Endodermal cell (in vitro differentiated cells): ENCODE measurements around the gene TMTC2. TPM values are rescaled to one million over a fixed set of nuclear protein-coding genes. Genes with fewer than 3 reads are reported as not detected.

Source experiments
- DNase-seq: peaks from one replicate; pipeline ENCODE4 v3.0.0-alpha.2; 2017
- H3K27ac ChIP-seq: 2 replicates; pipeline ENCODE4 v1.5.1; 2013; ENCODE audit warnings: mild to moderate bottlenecking, low read depth, low read length, moderate library complexity
- H3K27me3 ChIP-seq: 2 replicates; pipeline ENCODE4 v1.6.1; 2013; ENCODE audit warnings: mild to moderate bottlenecking, low read length, moderate library complexity; ENCODE audit not compliant: insufficient read depth, control insufficient read depth, poor library complexity, severe bottlenecking
- H3K36me3 ChIP-seq: 2 replicates; pipeline ENCODE4 v1.7.0; 2013; ENCODE audit warnings: mild to moderate bottlenecking, low read length, moderate library complexity; ENCODE audit not compliant: control insufficient read depth, insufficient read depth
- H3K4me1 ChIP-seq: one replicate; pipeline ENCODE4 v1.7.0; 2013; ENCODE audit warnings: low read length; ENCODE audit not compliant: control insufficient read depth, insufficient read depth
- H3K4me3 ChIP-seq: 2 replicates; pipeline ENCODE4 v1.5.1; 2013; ENCODE audit warnings: mild to moderate bottlenecking, low read length, moderate library complexity
- H3K9ac ChIP-seq: 2 replicates; pipeline ENCODE4 v1.6.1; 2013; ENCODE audit warnings: mild to moderate bottlenecking, low read length, moderate library complexity; ENCODE audit not compliant: poor library complexity, severe bottlenecking; ENCODE audit errors: extremely low read depth
- H3K9me3 ChIP-seq: 2 replicates; pipeline ENCODE4 v1.6.1; 2013; ENCODE audit warnings: mild to moderate bottlenecking, low read length, moderate library complexity; ENCODE audit not compliant: control insufficient read depth
- H3K27ac Mint-ChIP-seq: 2 replicates; pipeline ENCODE4 v1.8.0; 2020; ENCODE audit warnings: mixed read lengths
- H3K27me3 Mint-ChIP-seq: 2 replicates; pipeline ENCODE4 v1.8.0; 2021; ENCODE audit warnings: mild to moderate bottlenecking, mixed read lengths; ENCODE audit not compliant: insufficient read depth
- H3K36me3 Mint-ChIP-seq: 2 replicates; pipeline ENCODE4 v1.8.0; 2020; ENCODE audit warnings: low read depth, mixed read lengths
- H3K4me1 Mint-ChIP-seq: 2 replicates; pipeline ENCODE4 v1.8.0; 2020; ENCODE audit warnings: mixed read lengths
- H3K4me3 Mint-ChIP-seq: 2 replicates; pipeline ENCODE4 v1.8.0; 2020; ENCODE audit warnings: mild to moderate bottlenecking, moderate library complexity, mixed read lengths
- H3K9me3 Mint-ChIP-seq: 2 replicates; pipeline ENCODE4 v1.8.0; 2020; ENCODE audit warnings: mild to moderate bottlenecking, mixed read lengths
- CTCF ChIP-seq: fragments of 200-600 bp; sonication (generic); conservative IDR thresholded peaks from 2 replicates; pipeline ENCODE4 v1.5.0; 2021; ENCODE audit warnings: antibody characterized with exemption, mild to moderate bottlenecking
- WGBS, 2 experiments: methylation state at CpG; one replicate each; pipeline versions ENCODE4 v1.1.5 to v1.1.7; 2013; ENCODE audit warnings: missing lambda C conversion rate in 2 of 2, mixed read lengths in 1 of 2; ENCODE audit not compliant: insufficient coverage in 1 of 2, insufficient read length in 1 of 2; 5-methylcytosine and 5-hydroxymethylcytosine counted together
- total RNA-seq, 2 donors: library from RNA; stranded (reverse); fragmentation: NEBNext Ultra II Directional in 1 of 2; extraction: Animal tissue kit (Norgen Biotek cat#: 25700) in 1 of 2; gene quantifications; 2 replicates in 1 of 2; 3 replicates in 1 of 2; pipeline ENCODE4 v1.2.1, GENCODE V29; 2021

The TMTC2 gene
- total RNA-seq, 2 donors from 2014 or later: 7.2 to 10.8 TPM

- Mint-ChIP-seq H3K4me3 (no peak overlapping the region), H3K27me3 (no peaks in the 10 kb centered on the region), H3K27ac (peak overlapping the region; percentile 19), H3K9me3 (no peaks in the 10 kb centered on the region), H3K36me3 (peaks cover 6% of the 10 kb centered on the region), H3K4me1 (peaks cover 13% of the 10 kb centered on the region)
- WGBS, 2 experiments: 95% methylated on average over 7 of the region's 7 CpGs; no CpG with 5 or more reads in 1 of the 2 experiments
- H3K36me3 ChIP-seq: no peaks in the 10 kb centered on the region
- no peaks in the 10 kb centered on the region for H3K9me3 ChIP-seq
- no peaks in the 10 kb centered on the region for H3K27me3 ChIP-seq
- no peak for TF ChIP-seq CTCF
- H3K9ac ChIP-seq: no peak overlapping the region
- no peak overlapping the region for H3K4me3 ChIP-seq
- H3K27ac ChIP-seq: no peak overlapping the region
- DNase-seq: peak; percentile 68
- H3K4me1 ChIP-seq: peaks cover 6% of the 10 kb centered on the region
These were observed 170.6 kb downstream of the TMTC2 start for GRCh38 chr12:82857276-82857675.

- Mint-ChIP-seq H3K9me3 (no peaks in the 10 kb centered on the region), H3K4me1 (peaks cover 13% of the 10 kb centered on the region), H3K4me3 (no peak overlapping the region), H3K36me3 (peaks cover 6% of the 10 kb centered on the region), H3K27me3 (no peaks in the 10 kb centered on the region), H3K27ac (no peak overlapping the region)
- Histone ChIP-seq H3K9ac (no peak overlapping the region), H3K4me1 (peaks cover 6% of the 10 kb centered on the region), H3K9me3 (no peaks in the 10 kb centered on the region), H3K4me3 (no peak overlapping the region), H3K36me3 (no peaks in the 10 kb centered on the region), H3K27me3 (no peaks in the 10 kb centered on the region), H3K27ac (no peak overlapping the region)
- WGBS, 2 experiments: 68 to 86% methylated on average over 1 to 10 of the region's 10 CpGs
- DNase-seq: peak; percentile 74
- no peak for TF ChIP-seq CTCF
These were observed 171.3 kb downstream of the TMTC2 start for GRCh38 chr12:82857911-82858533.

- H3K9ac ChIP-seq: no peak overlapping the region
- H3K27ac Mint-ChIP-seq: no peak overlapping the region
- no peak for TF ChIP-seq CTCF
- 79% methylated on average over 3 of the region's 3 CpGs; no CpG with 5 or more reads in 1 of the 2 experiments for WGBS, 2 experiments
- DNase-seq: no peak
- no peaks in the 10 kb centered on the region for H3K36me3 ChIP-seq
- no peaks in the 10 kb centered on the region for H3K27me3 ChIP-seq
- no peaks in the 10 kb centered on the region for H3K9me3 ChIP-seq
- no peaks in the 10 kb centered on the region for H3K27me3 Mint-ChIP-seq
- H3K4me1 Mint-ChIP-seq: peaks cover 13% of the 10 kb centered on the region
- peaks cover 6% of the 10 kb centered on the region for H3K4me1 ChIP-seq
- H3K27ac ChIP-seq: no peak overlapping the region
- H3K4me3 ChIP-seq: no peak overlapping the region
- no peak overlapping the region for H3K4me3 Mint-ChIP-seq
- peaks cover 6% of the 10 kb centered on the region for H3K36me3 Mint-ChIP-seq
- no peaks in the 10 kb centered on the region for H3K9me3 Mint-ChIP-seq
These were observed 171.8 kb downstream of the TMTC2 start for GRCh38 chr12:82858534-82858917.
